OCI-LY7 (cell line): ENCODE results near the gene MFAP2. TPM values are rescaled to one million over a fixed set of nuclear protein-coding genes. Genes with fewer than 3 reads are reported as not detected.
"Not testable (repeated sequence)": the region's sequence is repeated elsewhere in the genome, so short reads cannot be mapped to it uniquely, and the experiment has no call there.

ENCODE experiments used
- BruUV-seq: library from RNA; stranded (reverse); fragments of 400-500 nt; replicated peaks from 2 replicates; lab custom pipeline; 2021; lab: Mats Ljungman, UMichigan
- CTCF ChIA-PET: fragments of 300-600 bp; sonication (Branson Sonifier 250); formaldehyde crosslinking; loops from one replicate; lab custom pipeline; 2022; ENCODE audit warnings: antibody characterized with exemption; ENCODE audit not compliant: unreplicated experiment; lab: Charles Lee
- POLR2A ChIA-PET: fragments of 300-600 bp; sonication (Branson Sonifier 250); formaldehyde crosslinking; loops from one replicate; lab custom pipeline; 2022; ENCODE audit warnings: antibody characterized with exemption; lab: Charles Lee
- DNase-seq: peaks from one replicate; pipeline ENCODE4 v3.0.0-alpha.2; 2015; ENCODE audit warnings: low spot score
- H2AFZ ChIP-seq: fragments of 200-600 bp; sonication (generic), shearing (Covaris generic); 2 replicates; pipeline ENCODE4 v1.6.1; 2014; ENCODE audit warnings: mild to moderate bottlenecking, antibody characterized with exemption, low read length, moderate library complexity
- H3K27ac ChIP-seq: fragments of 200-600 bp; sonication (generic); 2 replicates; pipeline ENCODE4 v1.5.1; 2014; ENCODE audit warnings: mixed run types, low read depth, mild to moderate bottlenecking, moderate library complexity, low read length, inconsistent platforms; ENCODE audit not compliant: poor library complexity, severe bottlenecking
- H3K36me3 ChIP-seq: fragments of 200-600 bp; sonication (generic); 2 replicates; pipeline ENCODE4 v1.6.1; 2014; ENCODE audit warnings: mild to moderate bottlenecking, antibody characterized with exemption, low read length, moderate library complexity, mixed read lengths; ENCODE audit not compliant: insufficient read depth
- H3K4me1 ChIP-seq: fragments of 200-600 bp; sonication (generic); 2 replicates; pipeline ENCODE4 v1.5.1; 2014; ENCODE audit warnings: mild to moderate bottlenecking, low read length; ENCODE audit not compliant: insufficient read depth, poor library complexity, severe bottlenecking
- H3K4me2 ChIP-seq: fragments of 200-600 bp; sonication (generic); 2 replicates; pipeline ENCODE4 v1.6.1; 2014; ENCODE audit warnings: mild to moderate bottlenecking, low read length
- H3K4me3 ChIP-seq: fragments of 200-600 bp; sonication (generic); 2 replicates; pipeline ENCODE4 v1.5.1; 2014; ENCODE audit warnings: mild to moderate bottlenecking, low read depth, low read length; ENCODE audit not compliant: poor library complexity, severe bottlenecking
- H3K79me2 ChIP-seq: fragments of 200-600 bp; sonication (generic); 2 replicates; pipeline ENCODE4 v1.6.1; 2016; ENCODE audit warnings: low read depth, mild to moderate bottlenecking, low read length, moderate library complexity, mixed read lengths; ENCODE audit not compliant: insufficient read depth
- H3K9me2 ChIP-seq: fragments of 200-600 bp; sonication (generic); 2 replicates; pipeline ENCODE4 v1.6.1; 2016; ENCODE audit warnings: mild to moderate bottlenecking, low read length, mixed read lengths; ENCODE audit not compliant: insufficient read depth
- H3K9me3 ChIP-seq: fragments of 200-600 bp; sonication (generic); 2 replicates; pipeline ENCODE4 v1.6.1; 2014; ENCODE audit warnings: mild to moderate bottlenecking, mixed run types, low read length, mixed read lengths
- H4K20me1 ChIP-seq: fragments of 200-600 bp; sonication (generic); 2 replicates; pipeline ENCODE4 v1.6.1; 2014; ENCODE audit warnings: mild to moderate bottlenecking, antibody characterized with exemption, low read length, moderate library complexity, mixed read lengths; ENCODE audit not compliant: insufficient read depth
- CTCF ChIP-seq: fragments of 200-600 bp; sonication (generic); conservative IDR thresholded peaks from 2 replicates; pipeline ENCODE4 v1.5.1; 2014; ENCODE audit warnings: mild to moderate bottlenecking, antibody characterized with exemption, low read length, moderate library complexity, mixed read lengths
- EZH2phosphoT487 ChIP-seq: fragments of 200-600 bp; sonication (generic); IDR thresholded peaks from 2 replicates; pipeline ENCODE4 v1.6.1; 2018; ENCODE audit warnings: low read depth, borderline replicate concordance, mild to moderate bottlenecking, mixed run types, antibody characterized with exemption, low read length, moderate library complexity, mixed read lengths
- intact Hi-C: fragments of 100-400 bp; cut with micrococcal nuclease; formaldehyde crosslinking; loops from one replicate; pipeline ENCODE4 v1.10.0; 2022; ENCODE audit not compliant: unreplicated experiment
- total RNA-seq, 2 experiments: library from RNA; depleted of rRNA in 1 of 2; stranded (reverse); fragments of >200 nt in 1 of 2; shearing (Covaris generic) in 1 of 2; gene quantifications; 2 replicates each; pipeline ENCODE4 v1.2.3, GENCODE V29; 2014 to 2022

Gene MFAP2
- total RNA-seq, 2 experiments from 2014 or later: not detected

DNA sequence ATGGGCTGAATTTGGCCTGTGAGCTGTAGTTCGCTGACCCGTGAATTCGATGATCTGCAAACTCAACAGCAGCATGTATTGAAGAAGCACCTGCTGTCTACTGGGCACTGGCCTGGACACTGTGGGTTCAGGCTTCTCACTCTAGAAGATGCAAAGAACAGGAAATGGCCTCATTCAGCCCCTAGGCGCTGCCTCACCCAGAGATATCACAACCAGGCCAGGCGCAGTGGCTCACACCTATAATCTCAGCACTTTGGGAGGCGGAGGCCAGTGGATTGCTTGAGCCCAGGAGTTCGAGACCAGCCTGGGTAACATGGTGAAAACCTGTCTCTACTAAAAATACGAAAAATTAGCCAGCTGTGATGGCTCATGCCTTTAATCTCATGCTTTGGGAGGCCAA lies 23.6 kb downstream of the MFAP2 start:
- no peak for DNase-seq
- ChIA-PET POLR2A (no interaction called here), CTCF (no interaction called here)

DNA sequence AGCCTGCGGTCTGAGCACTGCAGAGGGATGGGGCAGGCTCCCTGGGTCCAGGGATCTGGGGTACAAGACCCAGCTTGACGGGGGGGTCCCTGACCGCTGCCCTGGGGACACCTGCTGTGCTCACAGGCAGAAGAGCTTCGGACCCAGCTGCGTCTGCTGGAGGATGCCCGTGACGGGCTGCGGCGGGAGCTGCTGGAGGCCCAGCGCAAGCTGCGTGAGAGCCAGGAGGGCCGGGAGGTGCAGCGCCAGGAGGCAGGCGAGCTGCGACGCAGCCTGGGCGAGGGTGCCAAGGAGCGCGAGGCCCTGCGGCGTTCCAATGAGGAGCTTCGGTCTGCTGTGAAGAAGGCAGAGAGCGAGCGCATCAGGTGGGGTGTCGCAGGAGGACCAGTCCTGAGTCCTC lies 25.2 kb downstream of the MFAP2 start:
- H3K9me2 ChIP-seq: no peaks in the 10 kb centered on the region
- no peaks in the 10 kb centered on the region for H4K20me1 ChIP-seq
- H2AFZ ChIP-seq: no peak overlapping the region
- no peak for TF ChIP-seq CTCF
- no peak for TF ChIP-seq EZH2phosphoT487
- no peak for DNase-seq
- POLR2A ChIA-PET: no interaction called here
- H3K9me3 ChIP-seq: no peaks in the 10 kb centered on the region
- H3K4me2 ChIP-seq: no peak overlapping the region
- BruUV-seq: no TSS peak
- peaks cover 24% of the 10 kb centered on the region for H3K36me3 ChIP-seq
- intact Hi-C loops: no loop called here
- CTCF ChIA-PET: no interaction called here
- H3K79me2 ChIP-seq: no peaks in the 10 kb centered on the region
- peaks cover under 1% of the 10 kb centered on the region for H3K4me1 ChIP-seq
- no peak overlapping the region for H3K4me3 ChIP-seq
- no peak overlapping the region for H3K27ac ChIP-seq

More for the DNA sequence above, 23.6 kb downstream of the MFAP2 start:
- H2AFZ ChIP-seq: no peak overlapping the region
- peaks cover 24% of the 10 kb centered on the region for H3K36me3 ChIP-seq
- H3K9me3 ChIP-seq: no peaks in the 10 kb centered on the region
- H3K4me1 ChIP-seq: peaks cover 4% of the 10 kb centered on the region
- H3K4me2 ChIP-seq: no peak overlapping the region
- H3K79me2 ChIP-seq: no peaks in the 10 kb centered on the region
- H3K27ac ChIP-seq: no peak overlapping the region
- no peaks in the 10 kb centered on the region for H3K9me2 ChIP-seq
- no peaks in the 10 kb centered on the region for H4K20me1 ChIP-seq
- BruUV-seq: no TSS peak
- no peak overlapping the region for H3K4me3 ChIP-seq
- intact Hi-C loops: no loop called here
- TF ChIP-seq CTCF (no peak), EZH2phosphoT487 (no peak)

DNA sequence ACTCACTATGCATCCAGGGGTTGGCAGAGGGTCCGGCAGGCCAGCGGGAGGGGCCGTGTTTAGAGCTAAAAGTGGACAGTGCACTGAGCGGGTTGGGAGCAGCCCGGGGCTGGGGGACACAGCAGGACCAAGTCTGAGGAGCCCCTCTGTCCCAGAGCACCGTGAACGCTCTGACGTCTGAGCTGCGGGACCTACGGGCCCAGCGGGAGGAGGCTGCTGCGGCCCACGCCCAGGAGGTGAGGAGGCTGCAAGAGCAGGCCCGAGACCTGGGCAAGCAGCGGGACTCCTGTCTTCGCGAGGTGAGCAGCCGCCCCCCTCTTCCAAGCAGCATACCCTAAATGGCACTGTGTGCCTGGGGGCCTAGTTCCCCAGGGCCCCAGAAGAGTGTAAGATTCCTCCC lies 25.8 kb downstream of the MFAP2 start:
- POLR2A ChIA-PET: no interaction called here
- Histone ChIP-seq H3K4me1 (no peaks in the 10 kb centered on the region), H4K20me1 (no peaks in the 10 kb centered on the region), H3K79me2 (no peaks in the 10 kb centered on the region), H3K9me2 (no peaks in the 10 kb centered on the region), H3K4me3 (no peak overlapping the region), H2AFZ (no peak overlapping the region), H3K4me2 (no peak overlapping the region), H3K27ac (no peak overlapping the region), H3K9me3 (no peaks in the 10 kb centered on the region), H3K36me3 (peaks cover 24% of the 10 kb centered on the region)
- CTCF ChIA-PET: interaction anchor here (0.5 kb wide), 1 partner anchor 14 kb away, joined by 3 read pairs; no protein-coding TSS in a partner anchor
- TF ChIP-seq EZH2phosphoT487 (no peak), CTCF (no peak)
- DNase-seq: no peak
- intact Hi-C loops: no loop called here
- no TSS peak for BruUV-seq

GRCh38 chr1:16952376-16952775 lies 28.0 kb downstream of the MFAP2 start:
- H3K4me2 ChIP-seq, intact Hi-C loops, H3K27ac ChIP-seq, H3K79me2 ChIP-seq, H3K4me1 ChIP-seq, H2AFZ ChIP-seq, DNase-seq, H3K4me3 ChIP-seq, H4K20me1 ChIP-seq, CTCF ChIA-PET, H3K9me2 ChIP-seq, H3K9me3 ChIP-seq, BruUV-seq: not testable (repeated sequence)
- peaks cover 24% of the 10 kb centered on the region for H3K36me3 ChIP-seq
- POLR2A ChIA-PET: interaction anchor here (0.9 kb wide), 1 partner anchor 12 kb away, joined by 3 read pairs; no protein-coding TSS in a partner anchor
